WERI-Rb-1 (cell line): ENCODE measurements around the gene NDUFA6.
A peak's percentile ranks its signal among the peaks of the same experiment; 100 is the strongest.
"Not testable (repeated sequence)": the region's sequence is repeated elsewhere in the genome, so short reads cannot be mapped to it uniquely, and the experiment has no call there.

Experiments used
- DNase-seq: peaks from one replicate; pipeline ENCODE4 v3.0.0-alpha.2; 2020
- H3K27ac ChIP-seq: fragments of 250-450 bp; sonication (Bioruptor Pico); 2 replicates; pipeline ENCODE4 v1.5.1; 2020; ENCODE audit warnings: mild to moderate bottlenecking, moderate library complexity
- H3K27me3 ChIP-seq: fragments of 250-450 bp; sonication (Bioruptor Pico); 2 replicates; pipeline ENCODE4 v1.5.1; 2021; ENCODE audit warnings: mild to moderate bottlenecking, low read depth, moderate library complexity; ENCODE audit not compliant: insufficient read depth, severe bottlenecking
- H3K36me3 ChIP-seq: fragments of 250-450 bp; sonication (Bioruptor Pico); 2 replicates; pipeline ENCODE4 v1.5.1; 2020; ENCODE audit warnings: mild to moderate bottlenecking, moderate library complexity
- H3K4me3 ChIP-seq: 2 replicates; pipeline ENCODE4 v1.5.1; 2011; ENCODE audit warnings: low read depth, mild to moderate bottlenecking, control low read depth, low read length
- H3K9me3 ChIP-seq: fragments of 250-450 bp; sonication (Bioruptor Pico); 2 replicates; pipeline ENCODE4 v1.5.1; 2021; ENCODE audit warnings: mild to moderate bottlenecking, moderate library complexity; ENCODE audit not compliant: severe bottlenecking
- CTCF ChIP-seq: IDR thresholded peaks from 2 replicates; pipeline ENCODE4 v1.5.1; 2011; ENCODE audit warnings: low read depth, mild to moderate bottlenecking, control low read depth, inconsistent platforms, low read length

Gene NDUFA6

DNA sequence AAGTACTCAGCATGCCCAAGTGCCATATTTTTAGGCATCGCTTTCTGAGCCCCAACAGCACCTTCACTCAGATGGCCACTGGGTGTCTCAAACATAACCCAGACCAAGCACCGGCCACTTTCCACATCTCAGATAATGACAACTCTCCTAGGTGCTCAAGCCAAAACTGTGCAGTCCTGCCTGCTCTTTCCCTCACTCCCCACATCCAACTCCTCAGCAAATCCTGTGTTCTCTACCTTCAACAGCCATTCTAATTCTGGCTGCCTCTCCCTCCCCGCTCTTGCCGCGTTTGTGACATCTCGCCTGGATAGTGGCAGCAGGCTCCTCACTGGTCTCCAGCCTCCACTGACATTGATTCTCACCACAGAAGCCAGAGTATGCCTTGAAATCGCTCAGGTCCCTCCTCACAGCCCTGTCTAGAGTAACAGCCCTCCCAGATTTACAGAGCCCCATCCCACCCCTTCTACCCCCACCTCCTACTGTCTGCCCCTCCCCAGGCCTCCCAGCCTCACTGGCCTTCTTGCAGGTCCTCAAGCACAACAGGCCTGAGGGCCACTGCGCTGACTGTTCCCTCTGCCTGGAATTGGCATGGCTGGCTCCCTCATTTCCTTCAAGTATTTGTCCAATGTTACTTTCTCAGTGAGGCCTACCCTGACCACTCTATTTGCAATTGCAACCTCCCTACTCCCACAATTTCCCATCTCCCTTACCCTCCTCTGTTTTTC is 17.8 kb downstream of the NDUFA6 start:
- no peak for DNase-seq
- no peaks in the 10 kb centered on the region for H3K9me3 ChIP-seq
- no peak overlapping the region for H3K4me3 ChIP-seq
- H3K36me3 ChIP-seq: peaks cover 3% of the 10 kb centered on the region; the same call in 1 of the 2 replicates
- H3K27ac ChIP-seq: no peak overlapping the region
- TF ChIP-seq CTCF: 0 out of 2 replicates have a peak, but pooled peaks have one; percentile 22
- H3K27me3 ChIP-seq: no peaks in the 10 kb centered on the region

- not testable (repeated sequence) for DNase-seq, H3K27me3 ChIP-seq, H3K36me3 ChIP-seq, H3K9me3 ChIP-seq
- Histone ChIP-seq H3K27ac (peak overlapping the region; percentile 88), H3K4me3 (peak overlapping the region; percentile 52)
Observed at GRCh38 chr22:42071508-42071907, 19.1 kb downstream of the NDUFA6 start.

DNA sequence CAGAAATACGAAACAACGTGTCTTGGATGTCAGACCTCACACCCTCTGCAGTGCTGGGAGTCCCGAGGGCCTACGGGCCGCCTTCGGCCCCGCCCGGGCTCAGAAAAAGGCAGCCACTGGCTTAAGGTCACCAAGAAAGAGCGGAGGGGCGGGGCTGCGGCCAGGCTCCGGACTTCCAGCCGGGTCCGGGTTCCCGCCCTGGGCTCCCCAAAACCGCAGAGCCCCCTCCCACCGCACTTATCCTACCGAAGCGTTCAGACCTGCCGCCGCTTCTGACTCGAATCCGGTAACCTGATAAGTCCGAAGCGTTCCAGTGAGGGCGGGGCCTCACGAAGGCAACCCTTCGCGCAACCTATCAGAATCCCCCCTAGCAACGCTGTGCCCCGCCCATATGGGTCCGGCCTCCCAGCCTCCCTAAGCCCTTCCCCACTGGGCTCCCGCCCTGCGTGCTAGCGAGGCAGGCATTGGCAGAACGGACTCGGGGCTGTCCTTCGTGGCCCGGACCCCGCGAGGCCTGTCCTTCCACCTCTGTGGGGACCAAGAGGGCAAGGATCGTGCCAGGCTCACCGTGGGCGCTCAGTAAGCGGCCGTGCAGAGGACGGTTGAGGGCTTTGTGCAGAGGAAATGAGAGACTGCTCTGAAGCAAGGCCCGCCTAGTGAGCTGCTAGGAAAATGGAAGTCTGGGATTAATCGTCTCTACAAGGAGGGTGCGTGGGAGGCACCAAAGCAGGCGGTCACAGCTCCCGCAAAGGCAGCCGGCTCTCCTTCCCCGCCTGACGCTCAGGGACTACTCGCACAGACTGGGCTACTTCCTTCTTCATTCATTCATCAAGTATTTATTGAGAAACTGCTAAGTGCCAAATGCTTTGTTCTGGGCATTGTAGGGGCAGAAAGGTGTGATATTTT is 19.8 kb downstream of the NDUFA6 start, which contains the start of gene NAGA:
Gene NAGA, minus strand, starts transcription at position 296 of the 906 bp plus-strand sequence. CDS start 515 bp downstream, outside the sequence.
- Histone ChIP-seq H3K4me3 (peak within 1 kb of the TSS; percentile 52), H3K9me3 (no peaks in the 10 kb centered on the region), H3K36me3 (peaks cover 9% of the 10 kb centered on the region), H3K27ac (peak within 1 kb of the TSS; percentile 88), H3K27me3 (no peaks in the 10 kb centered on the region)
- DNase-seq: peak; percentile 97
- no peak for TF ChIP-seq CTCF

GRCh38 chr22:42069801-42070516 is 20.6 kb downstream of the NDUFA6 start:
- Histone ChIP-seq H3K9me3 (no peaks in the 10 kb centered on the region), H3K4me3 (peak overlapping the region; percentile 52), H3K27me3 (no peaks in the 10 kb centered on the region), H3K27ac (peak overlapping the region; percentile 88), H3K36me3 (peaks cover 17% of the 10 kb centered on the region)
- DNase-seq: no peak
- no peak for TF ChIP-seq CTCF

GRCh38 chr22:42068291-42068690 is 22.3 kb downstream of the NDUFA6 start:
- Histone ChIP-seq H3K4me3 (no peak overlapping the region), H3K27me3 (no peaks in the 10 kb centered on the region), H3K9me3 (no peaks in the 10 kb centered on the region), H3K36me3 (peaks cover 22% of the 10 kb centered on the region), H3K27ac (no peak overlapping the region)
- no peak for TF ChIP-seq CTCF
- DNase-seq: no peak
